ENCODE data around the gene SYDE2.
A peak's percentile ranks its signal among the peaks of the same experiment; 100 is the strongest.

SYDE2 gene

GRCh38 chr1:85125891-85126290 lies 74.9 kb downstream of the SYDE2 start:
- no peak for DNase-seq (ENCODE audit: low spot score)

GRCh38 chr1:85124091-85124490 lies 76.7 kb downstream of the SYDE2 start:
- DNase-seq (ENCODE audit: low spot score): no peak

GRCh38 chr1:85122169-85122568 lies 78.6 kb downstream of the SYDE2 start:
- DNase-seq (ENCODE audit: low spot score): no peak

GRCh38 chr1:85121744-85122143 lies 79.1 kb downstream of the SYDE2 start:
- no peak for DNase-seq (ENCODE audit: low spot score)

- no peak for DNase-seq (ENCODE audit: low spot score)
Measured at GRCh38 chr1:85118751-85119150, 82.1 kb downstream of the SYDE2 start.

GRCh38 chr1:85116856-85117255 lies 84.0 kb downstream of the SYDE2 start:
- DNase-seq (ENCODE audit: low spot score): no peak

GRCh38 chr1:85115933-85116332 lies 84.9 kb downstream of the SYDE2 start:
- no peak for DNase-seq (ENCODE audit: low spot score)

GRCh38 chr1:85111695-85112094 lies 89.1 kb downstream of the SYDE2 start:
- DNase-seq (ENCODE audit: low spot score): no peak

- peak; percentile 10 for DNase-seq (ENCODE audit: low spot score)
Measured at GRCh38 chr1:85109475-85109874, 91.3 kb downstream of the SYDE2 start.
